GM06990 (cell line): ENCODE data around the gene LRRC61.

Source experiments
- DNase-seq: peaks from one replicate; pipeline ENCODE4 v3.0.0-alpha.2; 2011; ENCODE audit not compliant: insufficient read length; ENCODE audit errors: extremely low read depth
- H3K27me3 ChIP-seq: replicated peaks from 2 replicates; pipeline ENCODE4 v1.6.0; 2011; ENCODE audit warnings: low read length; ENCODE audit not compliant: control insufficient read depth, insufficient read depth
- H3K36me3 ChIP-seq: 2 replicates; pipeline ENCODE4 v1.5.1; 2011; ENCODE audit warnings: low read length; ENCODE audit not compliant: control insufficient read depth, insufficient read depth
- H3K4me3 ChIP-seq: replicated peaks from 2 replicates; pipeline ENCODE4 v1.5.1; 2011; ENCODE audit warnings: low read depth, mild to moderate bottlenecking, control low read depth, low read length
- TF ChIP-seq, protein P1 (sequence below): IDR thresholded peaks from 2 replicates; pipeline ENCODE4 v1.5.1; 2011; ENCODE audit warnings: low read length, control low read depth, mild to moderate bottlenecking, inconsistent platforms; ENCODE audit not compliant: insufficient read depth, poor library complexity, severe bottlenecking

Gene LRRC61

DNA sequence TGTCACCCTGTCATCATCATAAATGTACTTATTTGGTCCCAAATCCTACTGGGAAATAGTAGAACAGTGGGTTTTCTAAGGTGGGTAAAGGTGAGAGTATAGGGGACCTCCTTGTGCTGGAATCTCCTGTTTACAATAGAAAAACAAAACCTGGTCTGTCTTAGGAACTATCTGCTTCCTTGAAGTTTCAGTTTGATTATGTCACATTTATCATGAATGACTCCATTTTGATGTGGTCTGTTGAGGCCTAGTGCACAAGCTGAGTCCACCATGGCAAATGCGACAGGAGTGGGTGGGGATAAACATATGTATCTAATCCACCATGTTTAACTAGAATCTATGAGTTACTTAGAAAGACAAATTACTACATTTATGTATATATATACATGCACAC lies 32.5 kb downstream of the LRRC61 start:
- Histone ChIP-seq H3K27me3 (no peaks in the 10 kb centered on the region), H3K36me3 (no peaks in the 10 kb centered on the region), H3K4me3 (no peak overlapping the region)
- TF ChIP-seq, protein P1, sequence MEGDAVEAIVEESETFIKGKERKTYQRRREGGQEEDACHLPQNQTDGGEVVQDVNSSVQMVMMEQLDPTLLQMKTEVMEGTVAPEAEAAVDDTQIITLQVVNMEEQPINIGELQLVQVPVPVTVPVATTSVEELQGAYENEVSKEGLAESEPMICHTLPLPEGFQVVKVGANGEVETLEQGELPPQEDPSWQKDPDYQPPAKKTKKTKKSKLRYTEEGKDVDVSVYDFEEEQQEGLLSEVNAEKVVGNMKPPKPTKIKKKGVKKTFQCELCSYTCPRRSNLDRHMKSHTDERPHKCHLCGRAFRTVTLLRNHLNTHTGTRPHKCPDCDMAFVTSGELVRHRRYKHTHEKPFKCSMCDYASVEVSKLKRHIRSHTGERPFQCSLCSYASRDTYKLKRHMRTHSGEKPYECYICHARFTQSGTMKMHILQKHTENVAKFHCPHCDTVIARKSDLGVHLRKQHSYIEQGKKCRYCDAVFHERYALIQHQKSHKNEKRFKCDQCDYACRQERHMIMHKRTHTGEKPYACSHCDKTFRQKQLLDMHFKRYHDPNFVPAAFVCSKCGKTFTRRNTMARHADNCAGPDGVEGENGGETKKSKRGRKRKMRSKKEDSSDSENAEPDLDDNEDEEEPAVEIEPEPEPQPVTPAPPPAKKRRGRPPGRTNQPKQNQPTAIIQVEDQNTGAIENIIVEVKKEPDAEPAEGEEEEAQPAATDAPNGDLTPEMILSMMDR, result no peak
- DNase-seq, result no peak

DNA sequence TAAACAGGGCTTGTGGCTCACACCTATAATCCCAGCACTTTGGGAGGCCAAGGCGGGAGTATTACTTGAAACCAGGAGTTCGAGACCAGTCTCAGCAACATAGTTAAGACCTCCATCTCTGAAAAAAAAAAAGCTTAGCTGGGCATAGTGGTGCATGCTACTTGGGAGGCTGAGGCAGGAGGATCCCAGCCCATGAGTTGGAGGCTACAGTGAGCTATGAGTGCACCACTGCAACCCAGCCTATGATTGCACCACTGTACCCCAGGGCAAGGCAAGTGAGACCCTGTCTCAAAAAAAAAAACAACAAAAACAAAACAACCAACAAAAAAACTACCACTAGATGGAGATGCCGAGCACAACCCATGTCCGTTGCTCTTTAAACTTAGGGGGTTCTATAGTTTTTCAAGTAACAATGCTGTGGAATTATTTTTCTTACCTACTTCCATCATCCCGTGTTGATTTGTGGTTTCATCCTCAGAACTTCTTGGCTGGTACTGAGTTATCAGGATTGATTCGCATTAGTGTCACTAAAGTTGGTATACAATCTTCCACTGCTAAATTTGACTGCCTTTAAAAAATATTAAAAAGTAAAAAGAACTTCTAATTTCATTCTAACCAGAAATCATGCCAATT lies 33.2 kb downstream of the LRRC61 start:
- TF ChIP-seq, protein P1, result peak; percentile 79
- DNase-seq, result no peak
- H3K27me3 ChIP-seq, result no peaks in the 10 kb centered on the region
- no peaks in the 10 kb centered on the region for H3K36me3 ChIP-seq
- H3K4me3 ChIP-seq, result no peak overlapping the region

DNA sequence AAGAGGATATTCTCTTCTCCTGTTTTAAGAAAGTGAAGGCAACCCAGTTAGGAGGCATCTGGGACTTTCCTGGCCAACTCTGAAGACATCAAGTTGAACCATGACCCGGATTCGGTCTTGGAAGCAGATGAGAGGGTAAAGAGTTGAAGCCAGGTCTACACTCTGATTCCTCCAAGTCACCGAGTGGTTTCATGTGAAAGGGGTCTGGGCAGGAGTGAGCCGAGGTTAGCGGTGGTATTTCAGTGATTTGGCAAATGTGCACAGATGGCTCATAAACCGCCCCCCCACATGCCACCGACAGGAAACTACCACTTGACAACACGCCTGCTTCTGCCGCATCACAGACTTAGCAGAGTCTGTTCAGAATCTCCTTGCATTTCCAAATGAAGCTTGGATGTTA lies 34.1 kb downstream of the LRRC61 start:
- TF ChIP-seq, protein P1, result no peak
- no peak overlapping the region for H3K4me3 ChIP-seq
- no peaks in the 10 kb centered on the region for H3K36me3 ChIP-seq
- peak; percentile 46 for DNase-seq
- H3K27me3 ChIP-seq, result no peaks in the 10 kb centered on the region

- Histone ChIP-seq H3K36me3 (no peaks in the 10 kb centered on the region), H3K27me3 (no peaks in the 10 kb centered on the region), H3K4me3 (no peak overlapping the region)
- DNase-seq, result no peak
- TF ChIP-seq, protein P1, result peak; percentile 5
Measured at GRCh38 chr7:150357771-150358427, 34.7 kb downstream of the LRRC61 start.

- Histone ChIP-seq H3K36me3 (no peaks in the 10 kb centered on the region), H3K27me3 (no peaks in the 10 kb centered on the region), H3K4me3 (no peak overlapping the region)
- no peak for DNase-seq
- TF ChIP-seq, protein P1, result no peak
Measured at GRCh38 chr7:150358433-150358832, 35.3 kb downstream of the LRRC61 start.
